ENCODE data around the gene RAPGEF6. TPM values are rescaled to one million over a fixed set of nuclear protein-coding genes. Genes with fewer than 3 reads are reported as not detected.
"Not testable (repeated sequence)": the region's sequence is repeated elsewhere in the genome, so short reads cannot be mapped to it uniquely, and the experiment has no call there.

RAPGEF6 gene
- total RNA-seq, 1 experiment from 2014 or later, result 17.4 TPM

GRCh38 chr5:131679911-131680310 lies 44.9 kb upstream of the RAPGEF6 start:
- Mint-ChIP-seq H3K9me3 (ENCODE audit: unreplicated experiment) (no peaks in the 10 kb centered on the region), H3K27ac (ENCODE audit: unreplicated experiment) (no peak overlapping the region), H3K36me3 (ENCODE audit: insufficient read depth, unreplicated experiment) (peaks cover 49% of the 10 kb centered on the region), H3K4me3 (ENCODE audit: unreplicated experiment) (no peak overlapping the region), H3K4me1 (ENCODE audit: low read depth, unreplicated experiment) (no peaks in the 10 kb centered on the region), H3K27me3 (ENCODE audit: insufficient read depth, unreplicated experiment) (no peaks in the 10 kb centered on the region)
- Histone ChIP-seq H3K4me3 (ENCODE audit: low read depth, low read length) (no peak overlapping the region), H3K9me3 (no peaks in the 10 kb centered on the region), H3K27me3 (replicated peaks; ENCODE audit: control insufficient read depth, insufficient read depth, low read length) (no peaks in the 10 kb centered on the region), H3K36me3 (ENCODE audit: control insufficient read depth, insufficient read depth, low read length) (peaks cover 2% of the 10 kb centered on the region), H3K4me1 (no peaks in the 10 kb centered on the region)
- ChIA-PET POLR2A (no interaction called here), CTCF (interaction anchor here (1.3 kb wide), 1 partner anchor 91 kb away, joined by 3 read pairs; no protein-coding TSS in a partner anchor)
- no peak for DNase-seq
- BruUV-seq (replicated peaks), result no TSS peak
- no peak for TF ChIP-seq CTCF (IDR thresholded peaks at IDR 0.05; ENCODE audit: insufficient read depth in 1 of 2, low read depth in 1 of 2, low read length in 1 of 2, severe bottlenecking in 1 of 2, unreplicated experiment in 1 of 2)
- intact Hi-C loops (cut with micrococcal nuclease; ENCODE audit: unreplicated experiment), result no loop called here

GRCh38 chr5:131678273-131678672 lies 43.2 kb upstream of the RAPGEF6 start:
- DNase-seq; H3K4me1 ChIP-seq; H3K27me3 ChIP-seq (replicated peaks; ENCODE audit: control insufficient read depth, insufficient read depth, low read length); H3K9me3 Mint-ChIP-seq (ENCODE audit: unreplicated experiment); POLR2A ChIA-PET; H3K4me3 ChIP-seq (ENCODE audit: low read depth, low read length); H3K4me3 Mint-ChIP-seq (ENCODE audit: unreplicated experiment); CTCF ChIA-PET; BruUV-seq (replicated peaks); H3K4me1 Mint-ChIP-seq (ENCODE audit: low read depth, unreplicated experiment); H3K9me3 ChIP-seq; H3K27ac Mint-ChIP-seq (ENCODE audit: unreplicated experiment); intact Hi-C loops (cut with micrococcal nuclease; ENCODE audit: unreplicated experiment); H3K36me3 ChIP-seq (ENCODE audit: control insufficient read depth, insufficient read depth, low read length); H3K27me3 Mint-ChIP-seq (ENCODE audit: insufficient read depth, unreplicated experiment): not testable (repeated sequence)
- peaks cover 57% of the 10 kb centered on the region for H3K36me3 Mint-ChIP-seq (ENCODE audit: insufficient read depth, unreplicated experiment)

DNA sequence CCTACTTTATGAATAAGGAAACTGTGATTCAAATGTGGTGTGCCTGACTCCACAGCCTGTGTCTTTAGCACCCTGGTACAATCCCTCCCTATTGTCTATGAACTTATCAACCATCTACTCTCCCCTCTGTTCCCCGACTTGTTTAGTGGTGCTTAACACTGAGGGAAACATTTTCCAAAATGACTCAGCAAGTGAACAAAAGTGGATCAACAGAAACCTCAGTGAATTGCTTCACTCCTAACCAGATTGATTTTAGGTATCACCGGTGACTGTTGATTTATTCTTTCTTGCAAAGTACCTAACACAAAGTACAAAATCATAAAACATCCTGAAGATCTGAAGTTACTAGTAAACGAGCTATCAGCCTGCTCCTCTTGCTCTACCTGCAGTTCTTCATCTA lies 42.1 kb upstream of the RAPGEF6 start:
- Mint-ChIP-seq H3K9me3 (ENCODE audit: unreplicated experiment) (no peaks in the 10 kb centered on the region), H3K36me3 (ENCODE audit: insufficient read depth, unreplicated experiment) (peaks cover 63% of the 10 kb centered on the region)

More for the DNA sequence above, 42.1 kb upstream of the RAPGEF6 start:
- TF ChIP-seq CTCF (IDR thresholded peaks at IDR 0.05; ENCODE audit: insufficient read depth in 1 of 2, low read depth in 1 of 2, low read length in 1 of 2, severe bottlenecking in 1 of 2, unreplicated experiment in 1 of 2), result no peak
- no TSS peak for BruUV-seq (replicated peaks)
- no peaks in the 10 kb centered on the region for H3K4me1 ChIP-seq
- no peaks in the 10 kb centered on the region for H3K9me3 ChIP-seq
- intact Hi-C loops (cut with micrococcal nuclease; ENCODE audit: unreplicated experiment), result no loop called here
- no peak overlapping the region for H3K4me3 ChIP-seq (ENCODE audit: low read depth, low read length)
- Mint-ChIP-seq H3K27ac (ENCODE audit: unreplicated experiment) (no peak overlapping the region), H3K4me3 (ENCODE audit: unreplicated experiment) (no peak overlapping the region), H3K27me3 (ENCODE audit: insufficient read depth, unreplicated experiment) (no peaks in the 10 kb centered on the region), H3K4me1 (ENCODE audit: low read depth, unreplicated experiment) (no peaks in the 10 kb centered on the region)
- no peak for DNase-seq
- CTCF ChIA-PET, result no interaction called here
- POLR2A ChIA-PET, result no interaction called here
- H3K36me3 ChIP-seq (ENCODE audit: control insufficient read depth, insufficient read depth, low read length), result peaks cover 3% of the 10 kb centered on the region
- no peaks in the 10 kb centered on the region for H3K27me3 ChIP-seq (replicated peaks; ENCODE audit: control insufficient read depth, insufficient read depth, low read length)
